H9 (cell line): ENCODE measurements around the gene CHCHD6. TPM values are rescaled to one million over a fixed set of nuclear protein-coding genes. Genes with fewer than 3 reads are reported as not detected.

ENCODE experiments used
- DNase-seq: peaks from one replicate; pipeline ENCODE4 v3.0.0-alpha.2; 2017
- H2AFZ ChIP-seq: one replicate; pipeline ENCODE4 v1.6.1; 2013; ENCODE audit warnings: mild to moderate bottlenecking, low read length, control low read depth, moderate library complexity
- H2AK5ac ChIP-seq: 2 replicates; pipeline ENCODE4 v1.6.1; 2013; ENCODE audit warnings: low read length, control low read depth, mixed read lengths; ENCODE audit not compliant: insufficient read length
- H2BK120ac ChIP-seq: one replicate; pipeline ENCODE4 v1.6.1; 2013; ENCODE audit warnings: low read depth, mild to moderate bottlenecking, low read length, control low read depth, inconsistent platforms; ENCODE audit not compliant: poor library complexity, severe bottlenecking
- H2BK12ac ChIP-seq: 2 replicates; pipeline ENCODE4 v1.6.1; 2013; ENCODE audit warnings: low read length, control low read depth, mixed read lengths, low read depth; ENCODE audit not compliant: insufficient read length
- H2BK15ac ChIP-seq: 2 replicates; pipeline ENCODE4 v1.6.1; 2013; ENCODE audit warnings: low read depth, low read length, control low read depth
- H2BK20ac ChIP-seq: one replicate; pipeline ENCODE4 v1.6.1; 2013; ENCODE audit warnings: low read depth, mild to moderate bottlenecking, low read length, control low read depth, inconsistent platforms; ENCODE audit not compliant: poor library complexity, severe bottlenecking
- H2BK5ac ChIP-seq: 2 replicates; pipeline ENCODE4 v1.6.1; 2013; ENCODE audit warnings: low read length, control low read depth, mixed read lengths; ENCODE audit not compliant: insufficient read length
- H3K14ac ChIP-seq: 2 replicates; pipeline ENCODE4 v1.6.1; 2013; ENCODE audit warnings: low read length, control low read depth; ENCODE audit not compliant: insufficient read depth
- H3K18ac ChIP-seq: 2 replicates; pipeline ENCODE4 v1.6.1; 2013; ENCODE audit warnings: low read depth, mild to moderate bottlenecking, mixed read lengths, low read length, control low read depth; ENCODE audit not compliant: insufficient read length
- H3K23ac ChIP-seq: 2 replicates; pipeline ENCODE4 v1.6.1; 2013; ENCODE audit warnings: low read length, control low read depth, mixed read lengths, low read depth; ENCODE audit not compliant: insufficient read length
- H3K23me2 ChIP-seq: 2 replicates; pipeline ENCODE4 v1.6.1; 2013; ENCODE audit warnings: low read depth, mild to moderate bottlenecking, mixed read lengths, low read length, control low read depth; ENCODE audit not compliant: insufficient read length, poor library complexity, severe bottlenecking
- H3K27ac ChIP-seq: 2 replicates; pipeline ENCODE4 v1.5.1; 2013; ENCODE audit warnings: low read length, control low read depth, mixed read lengths, low read depth; ENCODE audit not compliant: insufficient read length
- H3K27me3 ChIP-seq: 2 replicates; pipeline ENCODE4 v1.6.1; 2013; ENCODE audit warnings: low read length, control low read depth, inconsistent platforms; ENCODE audit not compliant: insufficient read depth
- H3K4ac ChIP-seq: 2 replicates; pipeline ENCODE4 v1.6.1; 2013; ENCODE audit warnings: low read depth, mild to moderate bottlenecking, control low read depth, inconsistent platforms, low read length, moderate library complexity
- H3K4me1 ChIP-seq: 2 replicates; pipeline ENCODE4 v1.6.1; 2013; ENCODE audit warnings: low read length, control low read depth, inconsistent platforms; ENCODE audit not compliant: insufficient read depth
- H3K4me2 ChIP-seq: 2 replicates; pipeline ENCODE4 v1.6.1; 2013; ENCODE audit warnings: low read length, control low read depth, mixed read lengths; ENCODE audit not compliant: insufficient read length, insufficient read depth
- H3K56ac ChIP-seq: 2 replicates; pipeline ENCODE4 v1.6.1; 2013; ENCODE audit warnings: low read depth, mild to moderate bottlenecking, mixed read lengths, low read length, control low read depth; ENCODE audit not compliant: insufficient read length
- H3K79me1 ChIP-seq: 2 replicates; pipeline ENCODE4 v1.6.1; 2013; ENCODE audit warnings: low read depth, mild to moderate bottlenecking, moderate library complexity, low read length, control low read depth, inconsistent platforms; ENCODE audit not compliant: insufficient read depth, poor library complexity, severe bottlenecking
- H3K79me2 ChIP-seq: 2 replicates; pipeline ENCODE4 v1.6.1; 2013; ENCODE audit warnings: low read length, control low read depth, inconsistent platforms; ENCODE audit not compliant: insufficient read depth
- H3K9ac ChIP-seq: 2 replicates; pipeline ENCODE4 v1.6.1; 2013; ENCODE audit warnings: low read length, control low read depth, mixed read lengths; ENCODE audit not compliant: insufficient read length; ENCODE audit errors: extremely low read depth
- H3K9me3 ChIP-seq: one replicate; pipeline ENCODE4 v1.6.1; 2013; ENCODE audit warnings: low read depth, low read length, inconsistent platforms; ENCODE audit not compliant: control insufficient read depth
- H3T11ph ChIP-seq: one replicate; pipeline ENCODE4 v1.6.1; 2013; ENCODE audit warnings: mild to moderate bottlenecking, low read length, control low read depth, inconsistent platforms
- H4K20me1 ChIP-seq: one replicate; pipeline ENCODE4 v1.6.1; 2013; ENCODE audit not compliant: control insufficient read depth, insufficient read length, insufficient read depth
- H4K5ac ChIP-seq: 2 replicates; pipeline ENCODE4 v1.6.1; 2013; ENCODE audit warnings: low read depth, mild to moderate bottlenecking, mixed read lengths, low read length, control low read depth; ENCODE audit not compliant: insufficient read length
- H4K8ac ChIP-seq: replicated peaks from 2 replicates; pipeline ENCODE4 v1.6.1; 2013; ENCODE audit warnings: low read length, control low read depth, mixed read lengths, low read depth; ENCODE audit not compliant: insufficient read length
- H4K91ac ChIP-seq: 2 replicates; pipeline ENCODE4 v1.6.1; 2013; ENCODE audit warnings: low read depth, mild to moderate bottlenecking, moderate library complexity, mixed read lengths, low read length, control low read depth; ENCODE audit not compliant: insufficient read length
- H3K27ac Mint-ChIP-seq, 3 experiments: 2 replicates in 2 of 3; 3 replicates in 1 of 3; pipeline ENCODE4 v1.8.0; 2020 to 2021; ENCODE audit warnings: mixed read lengths in 3 of 3, mild to moderate bottlenecking in 1 of 3, moderate library complexity in 1 of 3
- H3K27me3 Mint-ChIP-seq: 2 replicates; pipeline ENCODE4 v1.8.0; 2021; ENCODE audit warnings: low read depth, mild to moderate bottlenecking, moderate library complexity, mixed read lengths
- H3K36me3 Mint-ChIP-seq, 3 experiments: 2 replicates in 2 of 3; 3 replicates in 1 of 3; pipeline ENCODE4 v1.8.0; 2020 to 2021; ENCODE audit warnings: low read depth in 3 of 3, mixed read lengths in 3 of 3; ENCODE audit not compliant: insufficient read depth in 1 of 3
- H3K4me1 Mint-ChIP-seq, 2 experiments: 2 replicates each; pipeline ENCODE4 v1.8.0; 2020; ENCODE audit warnings: mixed read lengths in 2 of 2
- H3K4me3 Mint-ChIP-seq, 2 experiments: 2 replicates in 1 of 2; 3 replicates in 1 of 2; pipeline ENCODE4 v1.8.0; 2020 to 2021; ENCODE audit warnings: mild to moderate bottlenecking in 2 of 2, mixed read lengths in 2 of 2, moderate library complexity in 1 of 2
- H3K9me3 Mint-ChIP-seq, 2 experiments: 2 replicates in 1 of 2; 3 replicates in 1 of 2; pipeline ENCODE4 v1.8.0; 2020; ENCODE audit warnings: mild to moderate bottlenecking in 2 of 2, mixed read lengths in 2 of 2, moderate library complexity in 1 of 2
- CTCF ChIP-seq: fragments of 200-600 bp; sonication (generic); conservative IDR thresholded peaks from 3 replicates; pipeline ENCODE4 v1.8.0; 2021; ENCODE audit warnings: antibody characterized with exemption, mild to moderate bottlenecking
- WGBS: extraction: QIAGEN DNeasy Blood & Tissue Kit; methylation state at CpG from one replicate; pipeline ENCODE4 v1.1.7; 2013; ENCODE audit warnings: missing lambda C conversion rate, low lambda C conversion rate, mixed read lengths; ENCODE audit not compliant: insufficient read length; ENCODE audit errors: extremely low coverage; 5-methylcytosine and 5-hydroxymethylcytosine counted together
- total RNA-seq: library from RNA; stranded (reverse); gene quantifications from 2 replicates; pipeline ENCODE4 v1.2.1, GENCODE V29; 2021

Gene CHCHD6
- total RNA-seq, 1 experiment from 2014 or later, result 34.2 TPM

GRCh38 chr3:126954141-126954842, 250.3 kb downstream of the CHCHD6 start:
- no peak overlapping the region for H3K9ac ChIP-seq
- no CpG with 5 or more reads among the region's 10 CpGs for WGBS
- H3K23me2 ChIP-seq, result no peaks in the 10 kb centered on the region

More at GRCh38 chr3:126954141-126954842, 250.3 kb downstream of the CHCHD6 start:
- DNase-seq, result no peak
- Histone ChIP-seq H4K20me1 (no peaks in the 10 kb centered on the region), H3K4me1 (no peaks in the 10 kb centered on the region), H3K18ac (no peak overlapping the region), H3K9me3 (no peaks in the 10 kb centered on the region), H3K27ac (no peak overlapping the region), H2BK12ac (no peak overlapping the region), H3K56ac (no peak overlapping the region), H2BK20ac (no peak overlapping the region), H3K79me1 (no peaks in the 10 kb centered on the region), H4K8ac (no peak overlapping the region), H4K91ac (no peak overlapping the region), H2BK15ac (no peak overlapping the region), H3K79me2 (no peaks in the 10 kb centered on the region), H2AFZ (no peak overlapping the region), H3K4me2 (no peak overlapping the region), H2BK5ac (no peak overlapping the region), H3K4ac (no peak overlapping the region), H2AK5ac (no peak overlapping the region), H3K23ac (no peak overlapping the region), H3T11ph (no peak overlapping the region), H3K14ac (no peak overlapping the region), H2BK120ac (no peak overlapping the region), H4K5ac (no peak overlapping the region), H3K27me3 (no peaks in the 10 kb centered on the region)
- H3K4me3 Mint-ChIP-seq, result no peak overlapping the region
- H3K27ac Mint-ChIP-seq, result peak overlapping the region in 1 of 3 experiments; percentile 60; a peak in 3 of 7 replicates
- H3K27me3 Mint-ChIP-seq, result no peaks in the 10 kb centered on the region
- peaks cover 5 to 6% of the 10 kb centered on the region in 2 experiments for H3K4me1 Mint-ChIP-seq
- H3K9me3 Mint-ChIP-seq, result no peaks in the 10 kb centered on the region
- no peaks in the 10 kb centered on the region for H3K36me3 Mint-ChIP-seq
- TF ChIP-seq CTCF, result no peak
